ENCODE results near the gene KCNK7. TPM values are rescaled to one million over a fixed set of nuclear protein-coding genes. Genes with fewer than 3 reads are reported as not detected.
A peak's percentile ranks its signal among the peaks of the same experiment; 100 is the strongest.

KCNK7 gene
- total RNA-seq, 3 donors from 2014 or later (not counting 1 experiment from before 2014, with no cell fraction given), result 6.3 to 11.2 (median 7.1) TPM

- ATAC-seq, result peak in 2 of 3 donors; percentile 16 to 29
- DNase-seq, result no peak
- intact Hi-C loops (cut with micrococcal nuclease), result loop anchor here (5.0 kb wide), 2 partner anchors 37 to 192 kb away; partner anchors contain the start of gene RELA
- H3K27ac ChIP-seq (ENCODE audit: low read length), result no peak overlapping the region
- Mint-ChIP-seq H3K36me3 (no peaks in the 10 kb centered on the region), H3K4me1 (peaks cover 7 to 20% of the 10 kb centered on the region in 2 donors), H3K27ac (peak overlapping the region in 1 of 2 donors; percentile 43), H3K9me3 (no peaks in the 10 kb centered on the region), H3K4me3 (no peak overlapping the region), H3K27me3 (ENCODE audit: low read depth in 2 of 2) (no peaks in the 10 kb centered on the region)
- no peaks in the 10 kb centered on the region for H3K9me3 ChIP-seq (ENCODE audit: control insufficient read depth, insufficient read depth, low read length)
- 75% methylated on average over 29 of the region's 30 CpGs for WGBS (ENCODE audit: insufficient coverage)
- no peaks in the 10 kb centered on the region for H3K27me3 ChIP-seq (ENCODE audit: control insufficient read depth, insufficient read depth, low read length)
- H3K36me3 ChIP-seq (ENCODE audit: control insufficient read depth, insufficient read depth, low read length), result peaks cover 88% of the 10 kb centered on the region
- H3K4me1 ChIP-seq (ENCODE audit: control insufficient read depth, insufficient read depth, low read length), result peaks cover 10% of the 10 kb centered on the region
- TF ChIP-seq, protein P1, sequence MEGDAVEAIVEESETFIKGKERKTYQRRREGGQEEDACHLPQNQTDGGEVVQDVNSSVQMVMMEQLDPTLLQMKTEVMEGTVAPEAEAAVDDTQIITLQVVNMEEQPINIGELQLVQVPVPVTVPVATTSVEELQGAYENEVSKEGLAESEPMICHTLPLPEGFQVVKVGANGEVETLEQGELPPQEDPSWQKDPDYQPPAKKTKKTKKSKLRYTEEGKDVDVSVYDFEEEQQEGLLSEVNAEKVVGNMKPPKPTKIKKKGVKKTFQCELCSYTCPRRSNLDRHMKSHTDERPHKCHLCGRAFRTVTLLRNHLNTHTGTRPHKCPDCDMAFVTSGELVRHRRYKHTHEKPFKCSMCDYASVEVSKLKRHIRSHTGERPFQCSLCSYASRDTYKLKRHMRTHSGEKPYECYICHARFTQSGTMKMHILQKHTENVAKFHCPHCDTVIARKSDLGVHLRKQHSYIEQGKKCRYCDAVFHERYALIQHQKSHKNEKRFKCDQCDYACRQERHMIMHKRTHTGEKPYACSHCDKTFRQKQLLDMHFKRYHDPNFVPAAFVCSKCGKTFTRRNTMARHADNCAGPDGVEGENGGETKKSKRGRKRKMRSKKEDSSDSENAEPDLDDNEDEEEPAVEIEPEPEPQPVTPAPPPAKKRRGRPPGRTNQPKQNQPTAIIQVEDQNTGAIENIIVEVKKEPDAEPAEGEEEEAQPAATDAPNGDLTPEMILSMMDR (IDR thresholded peaks at IDR 0.05), result no peak
- no peak overlapping the region for H3K4me3 ChIP-seq (ENCODE audit: low read length)
Observed at GRCh38 chr11:65624931-65625627, 29.5 kb upstream of the KCNK7 start.

DNA sequence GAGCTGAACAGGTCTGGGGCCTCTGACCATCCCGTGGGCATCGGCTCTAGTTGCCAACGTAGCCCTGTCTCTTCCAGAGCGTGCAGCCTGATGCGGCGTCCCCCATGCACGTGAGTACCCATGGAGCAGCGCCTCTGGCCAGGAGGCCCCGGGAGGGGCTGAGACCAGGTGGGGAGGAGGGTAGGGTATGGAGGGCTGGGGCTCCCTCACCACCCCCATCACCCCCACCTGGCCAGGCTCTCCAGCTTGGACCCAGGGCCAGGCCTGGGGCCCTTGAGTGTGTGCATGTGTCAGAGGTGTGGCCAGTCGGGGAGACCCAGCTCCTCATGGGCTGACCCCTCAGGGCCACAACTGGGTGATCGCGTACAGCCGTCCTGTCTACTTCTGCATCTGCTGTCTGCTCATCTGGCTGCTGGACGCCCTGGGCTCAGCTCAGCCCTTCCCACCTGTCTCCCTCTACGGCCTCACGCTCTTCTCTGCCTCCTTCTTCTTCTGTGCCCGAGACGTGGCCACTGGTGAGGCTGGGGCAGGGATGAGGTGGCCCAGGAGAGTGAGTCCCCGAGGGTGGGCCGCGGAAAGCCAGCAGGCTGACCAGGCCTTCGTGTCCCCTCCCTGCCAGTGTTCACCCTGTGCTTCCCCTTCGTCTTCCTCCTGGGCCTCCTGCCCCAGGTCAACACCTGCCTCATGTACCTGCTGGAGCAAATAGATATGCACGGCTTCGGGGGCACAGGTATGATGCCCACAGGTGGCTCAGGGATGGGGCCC lies 28.4 kb upstream of the KCNK7 start:
- H3K9me3 ChIP-seq (ENCODE audit: control insufficient read depth, insufficient read depth, low read length), result no peaks in the 10 kb centered on the region
- H3K27me3 ChIP-seq (ENCODE audit: control insufficient read depth, insufficient read depth, low read length), result no peaks in the 10 kb centered on the region
- H3K27ac ChIP-seq (ENCODE audit: low read length), result no peak overlapping the region
- H3K27ac Mint-ChIP-seq, result peak overlapping the region in 1 of 2 donors; percentile 43
- DNase-seq (no peak), ATAC-seq (no peak)
- TF ChIP-seq, protein P1 (IDR thresholded peaks at IDR 0.05), result no peak
- peaks cover 7 to 20% of the 10 kb centered on the region in 2 donors for H3K4me1 Mint-ChIP-seq
- no peak overlapping the region for H3K4me3 ChIP-seq (ENCODE audit: low read length)
- no peaks in the 10 kb centered on the region for H3K27me3 Mint-ChIP-seq (ENCODE audit: low read depth in 2 of 2)
- H3K36me3 Mint-ChIP-seq, result no peaks in the 10 kb centered on the region
- H3K36me3 ChIP-seq (ENCODE audit: control insufficient read depth, insufficient read depth, low read length), result peaks cover 85% of the 10 kb centered on the region
- no peak overlapping the region for H3K4me3 Mint-ChIP-seq
- intact Hi-C loops (cut with micrococcal nuclease), result no loop called here
- peaks cover 10% of the 10 kb centered on the region for H3K4me1 ChIP-seq (ENCODE audit: control insufficient read depth, insufficient read depth, low read length)
- 97% methylated on average over 23 of the region's 25 CpGs for WGBS (ENCODE audit: insufficient coverage)
- no peaks in the 10 kb centered on the region for H3K9me3 Mint-ChIP-seq

DNA sequence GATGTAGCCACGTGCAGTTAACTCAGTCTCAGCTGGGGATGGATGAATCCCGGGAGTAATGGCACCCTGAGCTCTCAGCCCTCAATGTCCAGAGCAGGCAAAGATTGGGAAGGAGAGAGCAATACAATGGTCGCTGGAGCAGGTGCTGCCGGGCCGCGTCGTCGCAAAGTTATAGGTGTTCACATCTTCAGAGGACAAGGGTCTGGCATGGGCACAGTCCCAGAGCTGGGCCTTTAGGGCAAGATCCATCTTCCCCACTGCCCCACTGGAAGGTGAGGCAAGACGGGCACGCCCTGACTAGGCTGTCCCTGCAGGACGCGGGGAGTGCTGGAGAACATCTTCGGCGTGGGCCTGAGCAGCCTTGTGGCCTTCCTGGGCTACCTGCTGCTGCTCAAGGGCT lies 27.6 kb upstream of the KCNK7 start:
- H3K4me1 ChIP-seq (ENCODE audit: control insufficient read depth, insufficient read depth, low read length), result peaks cover 10% of the 10 kb centered on the region
- peaks cover 87% of the 10 kb centered on the region for H3K36me3 ChIP-seq (ENCODE audit: control insufficient read depth, insufficient read depth, low read length)
- no peaks in the 10 kb centered on the region for H3K27me3 ChIP-seq (ENCODE audit: control insufficient read depth, insufficient read depth, low read length)
- H3K4me3 Mint-ChIP-seq, result no peak overlapping the region
- no peak for ATAC-seq
- intact Hi-C loops (cut with micrococcal nuclease), result no loop called here
- no peaks in the 10 kb centered on the region for H3K27me3 Mint-ChIP-seq (ENCODE audit: low read depth in 2 of 2)
- no peak for DNase-seq
- H3K36me3 Mint-ChIP-seq, result no peaks in the 10 kb centered on the region
- H3K27ac ChIP-seq (ENCODE audit: low read length), result no peak overlapping the region
- peaks cover 7 to 27% of the 10 kb centered on the region in 2 donors for H3K4me1 Mint-ChIP-seq
- H3K4me3 ChIP-seq (ENCODE audit: low read length), result no peak overlapping the region
- no peaks in the 10 kb centered on the region for H3K9me3 ChIP-seq (ENCODE audit: control insufficient read depth, insufficient read depth, low read length)
- 96% methylated on average over 14 of the region's 14 CpGs for WGBS (ENCODE audit: insufficient coverage)
- no peak overlapping the region for H3K27ac Mint-ChIP-seq
- TF ChIP-seq, protein P1 (IDR thresholded peaks at IDR 0.05), result no peak
- H3K9me3 Mint-ChIP-seq, result no peaks in the 10 kb centered on the region
